ENCODE data around the gene LRP6. TPM values are rescaled to one million over a fixed set of nuclear protein-coding genes. Genes with fewer than 3 reads are reported as not detected.

Gene LRP6
- total RNA-seq, 4 donors from 2014 or later = 9.5 to 21.4 (median 14.7) TPM

DNA sequence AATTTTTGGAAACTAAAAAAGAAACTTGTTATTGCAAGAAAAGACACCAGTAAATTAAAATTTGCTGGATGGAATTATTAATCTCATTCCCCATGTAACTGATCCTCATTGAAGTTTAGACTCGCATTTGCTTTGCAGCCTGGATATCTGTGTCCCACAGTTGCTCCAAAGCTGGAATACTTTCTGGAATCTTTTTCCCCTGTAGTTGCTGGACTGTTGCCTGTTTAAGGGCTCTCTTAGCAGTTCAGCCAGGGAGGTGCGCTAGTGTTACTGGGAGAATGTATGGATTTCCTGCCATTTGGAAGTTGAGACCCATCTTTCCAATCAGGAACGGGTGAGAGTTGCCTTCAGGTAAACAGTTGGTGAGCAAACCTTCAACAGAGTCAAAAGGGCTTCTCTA, 175.8 kb downstream of the LRP6 start:
- intact Hi-C loops (cut with DNase I; ENCODE audit: low total_unique reads) = no loop called here

DNA sequence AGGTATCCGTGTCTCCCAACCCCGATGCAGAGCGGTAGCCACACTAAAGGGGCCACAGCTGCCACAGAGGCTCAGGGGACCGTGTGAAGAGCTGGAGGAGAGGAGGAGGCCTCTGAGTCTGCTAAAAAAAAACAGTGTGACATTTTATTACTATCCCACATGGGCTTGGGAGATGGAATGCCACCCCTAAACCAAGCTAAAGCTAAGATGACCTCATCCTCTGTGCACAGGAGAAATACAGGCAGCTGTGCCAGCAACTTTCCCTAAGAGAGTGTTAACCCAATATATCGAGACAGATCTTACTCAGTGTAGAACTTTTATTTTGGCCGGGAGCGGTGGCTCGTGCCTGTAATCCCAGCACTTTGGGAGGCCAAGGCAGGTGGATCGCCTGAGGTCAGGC, 178.1 kb downstream of the LRP6 start:
- in situ Hi-C loops (cut with MboI; ENCODE audit: low sequenced_read_pairs in 4 of 4) = loop anchor here in 2 of 4 donors (5.0 to 25.0 kb wide), 2 partner anchors 244 to 249 kb away; no protein-coding TSS in a partner anchor
- ATAC-seq = no peak
- no peaks in the 10 kb centered on the region for H3K4me1 ChIP-seq
- no peaks in the 10 kb centered on the region for H3K36me3 ChIP-seq
- TF ChIP-seq, protein P1, sequence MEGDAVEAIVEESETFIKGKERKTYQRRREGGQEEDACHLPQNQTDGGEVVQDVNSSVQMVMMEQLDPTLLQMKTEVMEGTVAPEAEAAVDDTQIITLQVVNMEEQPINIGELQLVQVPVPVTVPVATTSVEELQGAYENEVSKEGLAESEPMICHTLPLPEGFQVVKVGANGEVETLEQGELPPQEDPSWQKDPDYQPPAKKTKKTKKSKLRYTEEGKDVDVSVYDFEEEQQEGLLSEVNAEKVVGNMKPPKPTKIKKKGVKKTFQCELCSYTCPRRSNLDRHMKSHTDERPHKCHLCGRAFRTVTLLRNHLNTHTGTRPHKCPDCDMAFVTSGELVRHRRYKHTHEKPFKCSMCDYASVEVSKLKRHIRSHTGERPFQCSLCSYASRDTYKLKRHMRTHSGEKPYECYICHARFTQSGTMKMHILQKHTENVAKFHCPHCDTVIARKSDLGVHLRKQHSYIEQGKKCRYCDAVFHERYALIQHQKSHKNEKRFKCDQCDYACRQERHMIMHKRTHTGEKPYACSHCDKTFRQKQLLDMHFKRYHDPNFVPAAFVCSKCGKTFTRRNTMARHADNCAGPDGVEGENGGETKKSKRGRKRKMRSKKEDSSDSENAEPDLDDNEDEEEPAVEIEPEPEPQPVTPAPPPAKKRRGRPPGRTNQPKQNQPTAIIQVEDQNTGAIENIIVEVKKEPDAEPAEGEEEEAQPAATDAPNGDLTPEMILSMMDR (IDR thresholded peaks at IDR 0.05 in 4 of 5, conservative IDR thresholded peaks at IDR 0.05 in 1 of 5) = no peak
- no peak for TF ChIP-seq POLR2A (IDR thresholded peaks at IDR 0.05)
- H3K27me3 ChIP-seq = no peaks in the 10 kb centered on the region
- no peaks in the 10 kb centered on the region for H3K9me3 ChIP-seq
- H3K4me3 ChIP-seq = no peak overlapping the region
- no peak for DNase-seq
- intact Hi-C loops (cut with DNase I; ENCODE audit: low total_unique reads) = loop anchor here (10.0 kb wide), 1 partner anchor 616 kb away; no protein-coding TSS in a partner anchor
- H3K27ac ChIP-seq = no peak overlapping the region

More for the DNA sequence above, 175.8 kb downstream of the LRP6 start:
- H3K9me3 ChIP-seq = no peaks in the 10 kb centered on the region
- in situ Hi-C loops (cut with MboI; ENCODE audit: low sequenced_read_pairs in 4 of 4) = loop anchor here in 1 of 4 donors (25.0 kb wide), 1 partner anchor 246 kb away; no protein-coding TSS in a partner anchor
- no peaks in the 10 kb centered on the region for H3K27me3 ChIP-seq
- no peak overlapping the region for H3K4me3 ChIP-seq
- no peak for DNase-seq
- TF ChIP-seq POLR2A (IDR thresholded peaks at IDR 0.05) = no peak
- TF ChIP-seq, protein P1 (IDR thresholded peaks at IDR 0.05 in 4 of 5, conservative IDR thresholded peaks at IDR 0.05 in 1 of 5) = no peak
- no peaks in the 10 kb centered on the region for H3K36me3 ChIP-seq
- ATAC-seq = no peak
- H3K27ac ChIP-seq = no peak overlapping the region
- H3K4me1 ChIP-seq = no peaks in the 10 kb centered on the region

DNA sequence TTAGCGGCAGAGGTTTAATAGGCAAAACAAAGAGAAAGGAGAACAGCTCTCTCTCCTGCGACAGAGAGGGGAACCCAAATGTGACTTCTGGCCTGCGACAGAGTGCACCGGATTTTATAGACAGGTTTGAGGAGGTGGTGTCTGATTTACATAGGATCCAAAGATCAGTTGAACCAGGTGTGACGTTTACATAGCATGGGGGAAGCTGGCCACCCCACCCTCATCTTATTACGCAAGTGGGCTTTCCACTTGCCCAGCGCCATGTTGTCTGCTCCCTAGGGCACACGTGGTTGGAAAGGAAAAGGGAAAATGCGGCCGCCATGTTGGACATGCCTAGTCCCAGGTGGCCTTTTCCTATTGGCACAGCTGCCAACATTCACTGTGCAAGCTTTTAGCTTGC, 178.7 kb downstream of the LRP6 start:
- ATAC-seq (no peak), DNase-seq (no peak)
- intact Hi-C loops (cut with DNase I; ENCODE audit: low total_unique reads) (loop anchor here (10.0 kb wide), 1 partner anchor 617 kb away; no protein-coding TSS in a partner anchor), in situ Hi-C loops (cut with MboI; ENCODE audit: low sequenced_read_pairs in 4 of 4) (loop anchor here in 2 of 4 donors (5.0 to 25.0 kb wide), 2 partner anchors 244 to 249 kb away; no protein-coding TSS in a partner anchor)
- no peaks in the 10 kb centered on the region for H3K27me3 ChIP-seq
- TF ChIP-seq POLR2A (IDR thresholded peaks at IDR 0.05) = no peak
- TF ChIP-seq, protein P1 (IDR thresholded peaks at IDR 0.05 in 4 of 5, conservative IDR thresholded peaks at IDR 0.05 in 1 of 5) = no peak
- H3K36me3 ChIP-seq = no peaks in the 10 kb centered on the region
- H3K9me3 ChIP-seq = no peaks in the 10 kb centered on the region
- H3K4me3 ChIP-seq = no peak overlapping the region
- no peak overlapping the region for H3K27ac ChIP-seq
- no peaks in the 10 kb centered on the region for H3K4me1 ChIP-seq

DNA sequence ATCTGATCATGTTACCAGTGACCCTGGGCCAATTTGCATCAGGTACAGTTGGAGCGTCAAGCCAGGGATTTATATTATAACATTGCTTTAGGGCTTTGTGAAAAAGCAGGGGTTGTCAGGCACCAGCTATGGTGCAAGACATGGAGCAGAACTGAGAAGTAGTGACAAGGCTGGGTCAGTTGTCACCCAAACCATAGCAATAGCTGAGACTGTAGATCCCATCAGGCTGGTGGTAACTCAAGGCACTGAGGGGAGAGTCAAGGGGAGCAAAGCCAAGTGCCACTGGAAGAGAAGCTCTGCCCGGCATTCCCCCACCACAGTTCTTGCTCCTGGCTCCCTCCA, 179.2 kb downstream of the LRP6 start:
- in situ Hi-C loops (cut with MboI; ENCODE audit: low sequenced_read_pairs in 4 of 4) (loop anchor here in 2 of 4 donors (5.0 to 25.0 kb wide), 2 partner anchors 245 to 250 kb away; no protein-coding TSS in a partner anchor), intact Hi-C loops (cut with DNase I; ENCODE audit: low total_unique reads) (loop anchor here (10.0 kb wide), 1 partner anchor 617 kb away; no protein-coding TSS in a partner anchor)
- H3K4me1 ChIP-seq = no peaks in the 10 kb centered on the region
- no peak overlapping the region for H3K4me3 ChIP-seq
- no peaks in the 10 kb centered on the region for H3K27me3 ChIP-seq
- no peaks in the 10 kb centered on the region for H3K36me3 ChIP-seq
- DNase-seq (no peak), ATAC-seq (no peak)
- H3K27ac ChIP-seq = no peak overlapping the region
- no peaks in the 10 kb centered on the region for H3K9me3 ChIP-seq
- TF ChIP-seq, protein P1 (IDR thresholded peaks at IDR 0.05 in 4 of 5, conservative IDR thresholded peaks at IDR 0.05 in 1 of 5) = no peak
- TF ChIP-seq POLR2A (IDR thresholded peaks at IDR 0.05) = no peak
